IPS-11a (cell line): ENCODE results near the gene P2RX2.

Experiments
- H3K4me3 ChIP-seq: one replicate; pipeline ENCODE4 v1.5.1; 2013; ENCODE audit warnings: low read depth, low read length, control low read depth

The P2RX2 gene

DNA sequence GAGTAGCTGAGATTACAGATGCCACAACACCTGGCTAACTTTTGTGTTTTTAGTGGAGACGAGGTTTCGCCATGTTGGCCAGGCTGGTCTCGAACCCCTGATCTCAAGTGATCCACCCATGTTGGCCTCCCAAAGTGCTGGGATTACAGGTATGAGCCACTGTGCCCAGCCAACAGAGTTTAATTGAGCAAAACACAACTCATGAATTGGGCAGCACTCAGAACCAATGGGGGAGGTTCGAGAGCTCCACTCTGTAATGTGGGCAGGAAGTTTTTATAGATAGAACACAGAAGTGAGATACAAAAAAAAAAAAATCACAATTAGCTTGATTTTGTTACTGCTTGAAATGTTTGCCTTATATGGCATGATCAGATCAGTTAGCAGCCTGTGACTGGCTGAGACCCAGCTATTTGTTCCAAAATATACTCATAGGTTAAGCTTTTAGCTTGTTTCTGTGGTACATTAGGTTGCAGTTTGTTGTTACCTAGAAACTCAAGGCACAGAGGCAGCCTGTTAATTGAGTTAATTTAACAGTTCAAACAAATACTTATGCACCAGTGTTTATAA is 1.4 kb upstream of the P2RX2 start:
- H3K4me3 ChIP-seq, result no peak overlapping the region

DNA sequence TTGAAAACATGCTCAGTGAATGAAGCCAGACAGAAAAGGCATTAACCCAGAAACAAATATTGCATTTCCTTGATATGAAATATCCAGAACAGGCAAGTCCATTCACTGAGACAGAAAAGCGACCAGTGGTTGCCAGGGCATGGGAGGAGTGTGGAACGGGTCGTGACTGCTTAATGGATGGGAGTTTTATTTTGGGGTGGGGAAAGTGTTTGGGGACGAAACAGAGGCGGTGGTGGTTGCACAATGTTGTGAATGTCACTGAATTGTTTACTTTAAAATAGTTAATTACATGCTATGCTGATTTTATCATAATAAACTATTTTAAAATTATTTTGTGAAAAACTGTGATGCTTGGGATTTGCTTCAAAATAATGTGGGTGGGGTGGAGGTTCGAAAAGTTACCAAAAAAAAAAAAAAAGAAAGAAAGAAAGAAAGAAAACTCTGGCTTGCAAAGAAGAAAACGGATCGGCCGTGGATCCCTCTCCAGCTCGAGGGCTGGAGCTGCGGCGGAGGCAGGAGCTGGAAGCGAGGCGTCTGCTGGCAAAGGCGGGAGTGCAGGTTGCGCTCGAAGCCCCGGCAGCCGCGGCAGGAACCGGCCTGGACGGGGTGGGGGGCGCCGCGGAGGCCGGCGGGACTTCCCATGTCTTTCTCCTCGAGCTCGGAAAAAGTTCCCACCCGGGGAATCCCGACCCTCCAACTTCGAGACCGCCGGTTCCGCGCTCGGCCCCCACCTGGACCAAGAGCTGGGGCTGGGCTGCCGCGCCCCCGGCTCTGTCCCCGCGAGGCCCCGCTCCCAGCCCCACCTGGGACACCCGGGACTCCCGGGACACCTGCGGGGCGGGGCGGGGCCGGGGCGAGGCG is 524 bp upstream of the P2RX2 start:
- H3K4me3 ChIP-seq, result peak overlapping the region; percentile 33

DNA sequence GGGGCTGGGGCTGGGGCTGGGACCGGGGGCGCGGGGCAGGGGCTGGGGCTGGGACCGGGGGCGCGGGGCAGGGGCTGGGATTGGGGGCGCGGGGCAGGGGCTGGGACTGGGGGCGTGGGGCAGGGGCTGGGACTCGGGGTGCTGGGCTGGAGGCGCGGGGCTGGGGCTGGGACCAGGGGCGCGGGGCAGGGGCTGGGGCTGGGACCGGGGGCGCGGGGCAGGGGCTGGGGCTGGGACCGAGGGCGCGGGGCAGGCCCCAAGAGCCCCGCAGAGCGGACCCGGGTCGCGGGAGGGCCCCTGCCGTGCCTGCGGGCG is 452 bp downstream of the P2RX2 start:
- H3K4me3 ChIP-seq, result no peak overlapping the region

DNA sequence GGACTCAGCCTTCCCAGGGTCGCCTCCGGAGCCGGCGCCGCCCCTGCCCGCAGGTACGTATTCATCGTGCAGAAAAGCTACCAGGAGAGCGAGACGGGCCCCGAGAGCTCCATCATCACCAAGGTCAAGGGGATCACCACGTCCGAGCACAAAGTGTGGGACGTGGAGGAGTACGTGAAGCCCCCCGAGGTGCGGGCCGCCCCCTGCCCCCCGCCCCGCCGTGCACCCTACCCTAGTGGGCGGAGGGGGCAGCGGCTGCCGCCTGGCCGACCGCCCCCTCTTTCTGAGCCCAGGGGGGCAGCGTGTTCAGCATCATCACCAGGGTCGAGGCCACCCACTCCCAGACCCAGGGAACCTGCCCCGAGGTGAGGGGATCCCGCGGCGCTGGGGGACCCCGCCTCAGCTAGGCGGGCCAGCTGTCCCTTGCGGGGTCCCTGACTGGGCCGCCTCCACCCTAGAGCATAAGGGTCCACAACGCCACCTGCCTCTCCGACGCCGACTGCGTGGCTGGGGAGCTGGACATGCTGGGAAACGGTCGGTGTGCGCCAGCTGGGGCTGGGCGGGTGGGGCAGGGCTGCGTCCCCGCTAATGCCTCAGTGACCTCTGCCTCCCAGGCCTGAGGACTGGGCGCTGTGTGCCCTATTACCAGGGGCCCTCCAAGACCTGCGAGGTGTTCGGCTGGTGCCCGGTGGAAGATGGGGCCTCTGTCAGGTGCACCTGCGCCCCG is 973 bp downstream of the P2RX2 start:
- H3K4me3 ChIP-seq, result no peak overlapping the region

DNA sequence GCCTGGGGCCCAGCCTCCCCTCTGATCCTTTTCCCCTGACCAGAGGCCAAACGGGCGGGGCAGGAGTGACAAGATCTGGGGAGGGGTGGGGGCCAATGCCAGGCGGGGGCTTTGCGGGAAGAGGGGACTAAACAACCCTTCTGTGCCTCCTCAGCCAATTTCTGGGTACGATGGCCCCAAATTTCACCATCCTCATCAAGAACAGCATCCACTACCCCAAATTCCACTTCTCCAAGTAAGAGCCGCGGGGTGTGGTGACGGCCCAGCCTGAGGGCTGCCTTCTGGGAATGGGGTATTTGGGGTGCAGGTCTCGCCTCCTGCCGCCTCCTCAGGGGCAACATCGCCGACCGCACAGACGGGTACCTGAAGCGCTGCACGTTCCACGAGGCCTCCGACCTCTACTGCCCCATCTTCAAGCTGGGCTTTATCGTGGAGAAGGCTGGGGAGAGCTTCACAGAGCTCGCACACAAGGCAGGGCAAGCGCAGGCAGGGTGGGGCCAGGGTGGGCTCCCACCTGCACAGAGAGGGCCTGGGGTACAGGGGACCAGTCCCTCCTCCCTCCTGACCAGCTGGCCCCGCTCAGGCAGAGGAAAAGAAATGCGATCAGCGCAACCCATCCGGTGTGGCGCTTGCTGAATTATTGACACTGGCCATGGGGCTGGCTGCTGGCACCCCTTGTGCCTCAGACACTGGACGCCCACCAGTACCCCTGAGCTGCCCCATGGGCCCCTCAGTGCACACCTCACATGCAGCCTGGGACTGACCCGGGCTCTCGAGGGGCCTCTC is 1.7 kb downstream of the P2RX2 start:
- no peak overlapping the region for H3K4me3 ChIP-seq

DNA sequence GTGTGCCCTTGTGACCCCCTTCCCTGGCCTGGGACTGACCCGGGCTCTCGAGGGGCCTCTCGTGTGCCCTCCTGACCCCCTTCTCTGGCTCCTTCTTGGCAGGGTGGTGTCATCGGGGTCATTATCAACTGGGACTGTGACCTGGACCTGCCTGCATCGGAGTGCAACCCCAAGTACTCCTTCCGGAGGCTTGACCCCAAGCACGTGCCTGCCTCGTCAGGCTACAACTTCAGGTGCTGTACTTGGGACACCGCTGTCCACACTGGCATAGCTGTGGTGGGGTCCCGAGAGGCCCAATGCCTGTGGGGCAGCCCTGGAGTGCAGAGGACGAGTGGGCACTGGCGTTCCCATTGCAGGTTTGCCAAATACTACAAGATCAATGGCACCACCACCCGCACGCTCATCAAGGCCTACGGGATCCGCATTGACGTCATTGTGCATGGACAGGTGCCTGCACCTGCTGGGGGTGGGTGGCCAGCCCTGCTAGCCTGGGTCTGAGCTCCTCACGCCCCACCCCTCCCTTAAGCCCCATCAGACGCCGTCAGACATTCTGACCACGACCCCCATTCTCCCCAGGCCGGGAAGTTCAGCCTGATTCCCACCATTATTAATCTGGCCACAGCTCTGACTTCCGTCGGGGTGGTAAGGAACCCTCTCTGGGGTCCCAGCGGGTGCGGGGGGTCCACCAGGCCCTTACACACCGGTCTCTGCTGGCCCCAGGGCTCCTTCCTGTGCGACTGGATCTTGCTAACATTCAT is 2.5 kb downstream of the P2RX2 start:
- H3K4me3 ChIP-seq, result no peak overlapping the region

DNA sequence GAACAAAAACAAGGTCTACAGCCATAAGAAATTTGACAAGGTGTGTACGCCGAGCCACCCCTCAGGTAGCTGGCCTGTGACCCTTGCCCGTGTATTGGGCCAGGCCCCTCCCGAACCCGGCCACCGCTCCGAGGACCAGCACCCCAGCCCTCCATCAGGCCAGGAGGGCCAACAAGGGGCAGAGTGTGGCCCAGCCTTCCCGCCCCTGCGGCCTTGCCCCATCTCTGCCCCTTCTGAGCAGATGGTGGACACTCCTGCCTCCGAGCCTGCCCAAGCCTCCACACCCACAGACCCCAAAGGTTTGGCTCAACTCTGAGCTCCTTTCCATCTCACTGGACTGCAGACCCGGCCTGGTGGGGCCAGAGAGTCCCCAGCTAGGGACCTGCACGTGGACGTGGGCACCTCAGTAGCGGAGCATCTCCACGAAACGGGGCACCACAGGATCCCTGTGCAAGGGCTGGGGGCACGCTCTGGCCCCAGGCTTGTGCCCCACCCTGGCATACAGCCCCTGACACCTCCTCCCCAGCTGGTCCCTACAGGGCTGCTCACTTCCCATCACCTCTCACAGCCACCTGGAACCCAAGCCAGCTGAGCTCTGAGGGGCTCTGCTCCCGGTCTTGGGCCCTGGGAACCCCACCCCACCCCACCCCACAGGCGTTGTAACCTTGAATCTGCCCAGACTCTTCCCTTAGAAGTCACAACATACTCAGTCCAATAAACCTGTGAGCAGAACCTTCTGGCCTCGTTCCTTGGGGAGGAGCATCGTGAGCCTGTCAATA is 3.3 kb downstream of the P2RX2 start:
- H3K4me3 ChIP-seq, result no peak overlapping the region

DNA sequence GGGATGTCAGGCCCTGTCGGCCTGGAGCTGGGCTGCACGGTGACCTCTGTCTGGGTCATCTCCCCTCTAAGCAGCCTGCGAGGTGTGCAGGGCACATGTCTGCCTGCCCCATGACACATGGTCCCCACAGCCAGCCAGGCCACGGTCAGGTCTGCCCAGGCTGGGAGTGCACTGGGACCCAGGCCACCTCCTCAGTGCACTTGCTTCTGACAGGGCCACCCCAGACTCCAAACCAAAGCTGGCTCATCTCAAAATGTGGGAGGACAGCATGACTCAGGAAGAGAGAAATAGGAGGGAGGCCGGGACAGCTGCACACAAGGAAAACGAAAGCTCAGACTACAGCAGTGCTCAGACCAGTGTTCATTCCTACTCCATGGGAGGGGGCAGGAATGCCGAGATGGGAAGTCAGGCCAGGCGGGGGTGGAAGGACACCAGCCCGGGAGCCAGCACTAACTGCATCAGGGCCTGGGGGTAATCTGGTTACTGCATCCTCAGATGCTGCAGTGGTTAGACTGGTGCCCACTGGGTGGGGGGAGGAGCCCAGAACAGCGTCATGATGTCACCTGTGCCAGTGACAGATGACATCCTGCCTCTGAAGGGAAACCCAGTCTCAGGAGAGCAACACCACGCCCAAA is 4.0 kb downstream of the P2RX2 start:
- H3K4me3 ChIP-seq, result no peak overlapping the region

DNA sequence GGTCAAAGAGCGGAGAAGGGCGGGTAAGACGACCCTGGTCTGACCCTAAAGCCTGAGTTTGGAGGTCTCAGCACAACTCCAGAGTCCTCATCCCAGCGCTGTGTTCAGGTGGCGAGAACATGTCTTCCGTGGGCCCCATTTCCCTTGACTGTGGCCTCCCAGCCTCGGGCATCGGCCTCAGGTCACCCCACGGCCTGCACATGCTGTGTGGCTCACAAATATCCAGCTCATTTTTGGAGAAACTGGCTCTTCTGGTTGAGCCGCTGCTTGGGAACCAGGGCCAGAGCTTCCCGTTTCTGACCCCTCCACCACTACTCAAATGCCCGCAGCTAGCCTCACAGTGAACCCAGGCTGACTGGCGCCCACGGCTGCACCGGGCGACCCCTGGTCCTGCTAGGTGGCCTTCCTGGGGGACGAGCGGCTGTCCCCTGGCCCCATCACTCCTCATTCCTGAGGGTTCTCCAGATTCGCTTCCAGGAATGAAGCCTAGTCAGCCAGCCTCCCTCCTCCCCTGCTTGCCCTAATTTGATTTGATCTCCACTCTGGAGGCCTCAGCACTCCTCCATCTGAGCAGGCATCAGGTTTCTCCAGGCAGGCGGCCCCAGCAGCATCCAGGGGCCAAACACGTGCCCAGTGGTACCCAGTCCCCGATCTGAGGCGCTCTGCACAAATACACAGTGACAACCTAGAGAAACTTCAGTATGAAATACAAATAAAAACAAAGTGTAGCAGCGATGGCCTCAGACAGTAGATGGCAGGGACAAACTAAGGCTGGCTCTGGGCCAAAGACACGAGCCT is 4.7 kb downstream of the P2RX2 start:
- no peak overlapping the region for H3K4me3 ChIP-seq

DNA sequence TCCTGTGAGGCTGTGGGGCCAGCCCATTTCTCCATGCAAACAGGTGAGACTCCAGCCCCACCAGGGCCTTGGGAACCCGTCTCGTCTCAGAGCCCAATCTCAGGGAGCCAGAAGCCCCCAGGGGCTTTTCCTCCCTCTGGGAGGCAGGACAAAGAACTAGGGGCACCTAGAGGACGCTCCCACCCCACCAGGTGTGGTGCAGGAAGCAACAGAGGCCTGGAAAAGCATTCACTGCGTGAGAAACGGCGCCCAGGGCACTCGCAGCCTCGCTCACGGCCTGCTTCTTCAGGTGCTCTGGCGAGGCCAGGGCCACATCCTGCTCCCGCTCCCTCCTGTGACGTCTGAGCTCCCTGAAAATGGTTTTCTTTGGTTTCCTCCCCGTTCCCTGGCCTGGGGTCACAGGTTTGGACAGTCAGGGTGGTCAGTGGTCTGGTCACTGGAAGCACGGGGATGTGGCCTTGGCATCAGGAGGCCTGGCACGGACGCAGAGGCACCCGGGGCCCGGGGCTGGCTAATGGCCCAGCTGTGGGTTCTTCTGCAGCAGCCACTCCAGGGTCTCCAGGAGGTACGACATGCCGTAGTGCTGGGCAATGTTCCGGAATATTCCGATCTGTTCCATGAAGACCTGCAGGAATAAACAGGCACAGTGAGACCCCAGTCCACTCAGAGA is 5.7 kb downstream of the P2RX2 start:
- H3K4me3 ChIP-seq, result no peak overlapping the region

DNA sequence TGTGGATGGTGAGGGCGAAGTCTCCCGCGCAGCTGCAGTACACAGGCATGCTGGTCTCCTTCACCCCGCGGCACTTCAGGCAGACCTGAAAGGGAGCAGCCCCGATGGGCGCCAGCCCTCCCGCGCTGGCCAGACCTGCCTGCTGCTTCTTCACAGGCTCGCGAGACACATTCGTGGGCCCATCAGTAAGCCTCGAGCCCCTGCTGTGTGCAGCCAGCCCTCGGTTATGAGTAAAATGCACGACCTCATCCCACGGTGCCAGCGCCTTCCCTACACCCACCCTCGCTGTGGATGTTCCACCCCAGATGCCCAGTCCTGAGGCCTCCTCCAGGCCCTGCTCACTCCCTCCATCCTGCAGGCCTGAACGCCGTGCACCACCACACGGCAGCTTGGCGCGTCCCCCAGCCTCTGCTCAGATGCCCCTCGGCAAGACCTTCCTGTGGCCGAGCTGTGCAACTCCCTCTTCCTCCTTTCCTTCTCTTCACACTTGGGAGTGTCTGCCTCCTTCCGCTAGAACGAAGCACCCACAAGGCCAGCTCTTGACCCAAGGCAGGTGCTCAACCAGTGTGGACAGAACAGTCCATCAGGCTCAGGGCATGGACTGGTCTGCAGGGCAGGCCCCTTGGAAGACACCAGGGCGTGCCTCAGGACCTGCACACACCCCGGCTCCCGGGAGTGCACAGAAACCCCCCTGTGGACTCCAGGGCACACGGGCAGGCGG is 6.5 kb downstream of the P2RX2 start:
- no peak overlapping the region for H3K4me3 ChIP-seq

DNA sequence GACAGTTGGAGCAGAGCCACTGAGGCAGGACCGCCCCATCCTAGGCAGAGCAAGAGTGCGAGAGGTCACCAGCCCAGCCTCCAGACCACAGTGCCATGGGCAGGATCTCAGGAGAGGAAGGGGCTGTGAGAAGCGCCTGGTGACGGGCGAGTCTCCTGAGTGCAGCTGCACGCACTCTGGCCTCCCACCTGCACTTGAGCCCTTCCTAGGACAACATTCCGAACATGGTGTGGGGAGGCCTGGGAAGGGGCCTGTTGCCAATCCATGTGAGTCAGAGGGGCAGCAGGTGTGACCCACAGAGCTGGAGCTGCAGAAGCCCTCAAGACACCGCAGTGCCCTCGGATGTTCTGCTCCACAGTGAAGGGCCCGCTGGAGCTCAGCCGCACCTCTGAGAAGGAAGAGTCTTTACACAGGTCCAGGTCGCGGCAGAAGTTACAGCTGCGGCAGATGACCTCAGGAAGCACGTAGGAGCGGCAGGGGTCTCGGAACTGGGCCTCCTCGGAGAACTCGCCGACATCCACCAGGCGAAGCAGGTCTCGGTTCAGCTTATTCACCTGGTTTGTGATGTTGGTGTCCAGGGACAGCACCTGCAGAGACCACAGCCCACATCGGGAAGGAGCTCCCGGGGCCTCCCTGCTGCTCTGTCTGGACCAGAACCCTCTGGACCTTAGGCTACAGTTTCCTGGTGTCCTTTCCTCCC is 7.3 kb downstream of the P2RX2 start:
- H3K4me3 ChIP-seq, result no peak overlapping the region

DNA sequence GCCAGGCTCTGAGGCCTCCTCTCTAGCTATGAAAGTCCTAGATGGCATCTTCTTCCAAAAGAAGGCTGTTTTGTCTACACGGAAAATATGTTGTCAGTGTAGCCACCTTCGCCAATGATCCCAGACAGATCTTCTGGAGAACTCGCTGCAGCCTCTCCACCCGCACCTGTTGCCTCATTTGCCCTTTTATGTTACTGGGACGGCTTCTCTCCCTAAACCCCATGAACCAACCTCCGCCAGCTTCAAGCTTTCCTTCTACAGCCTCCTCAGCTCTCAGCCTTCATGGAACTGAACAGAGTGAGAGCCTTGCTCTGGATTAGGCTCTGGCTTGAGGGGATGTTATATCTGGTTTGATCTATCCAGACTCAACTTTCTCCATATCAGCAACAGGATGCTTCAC is 10.8 kb downstream of the P2RX2 start:
- H3K4me3 ChIP-seq, result no peak overlapping the region

DNA sequence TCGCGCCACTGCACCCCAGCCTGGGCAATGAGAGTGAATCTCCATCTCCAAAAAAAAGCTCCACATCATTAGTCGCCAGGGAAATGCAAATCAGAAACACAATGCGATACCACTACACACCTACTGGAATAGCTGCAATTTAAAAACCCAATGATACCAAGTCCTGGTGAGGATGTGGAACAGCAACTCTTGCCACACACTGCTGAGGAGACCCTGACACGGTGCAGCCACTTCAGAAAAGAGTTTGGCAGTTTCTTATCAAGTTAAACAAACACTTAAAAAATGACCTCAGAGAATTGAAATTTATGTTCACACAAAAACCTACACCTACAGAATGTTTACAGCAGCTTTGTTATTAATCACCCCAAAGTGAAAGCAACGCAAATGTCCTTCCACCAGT is 12.1 kb downstream of the P2RX2 start:
- no peak overlapping the region for H3K4me3 ChIP-seq

DNA sequence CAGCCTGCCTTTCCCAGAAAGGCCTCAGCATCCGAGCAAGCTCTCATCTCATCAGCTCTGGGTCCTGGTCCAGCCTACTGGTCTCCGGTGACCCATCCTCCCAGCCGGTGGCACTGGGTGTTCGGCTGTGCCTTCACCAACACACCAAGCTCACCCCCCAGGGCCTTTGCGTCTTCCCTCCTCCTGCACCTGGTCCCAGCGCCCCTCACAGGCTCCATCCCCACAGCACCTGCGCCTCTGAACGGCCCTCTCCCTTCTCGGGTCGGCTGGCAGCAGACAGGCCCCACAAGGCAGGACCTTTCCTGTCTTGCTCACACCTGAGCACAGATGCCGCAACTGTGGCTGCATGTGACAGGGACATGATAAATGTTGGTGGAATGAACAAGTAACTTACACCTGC is 13.1 kb downstream of the P2RX2 start:
- H3K4me3 ChIP-seq, result no peak overlapping the region

DNA sequence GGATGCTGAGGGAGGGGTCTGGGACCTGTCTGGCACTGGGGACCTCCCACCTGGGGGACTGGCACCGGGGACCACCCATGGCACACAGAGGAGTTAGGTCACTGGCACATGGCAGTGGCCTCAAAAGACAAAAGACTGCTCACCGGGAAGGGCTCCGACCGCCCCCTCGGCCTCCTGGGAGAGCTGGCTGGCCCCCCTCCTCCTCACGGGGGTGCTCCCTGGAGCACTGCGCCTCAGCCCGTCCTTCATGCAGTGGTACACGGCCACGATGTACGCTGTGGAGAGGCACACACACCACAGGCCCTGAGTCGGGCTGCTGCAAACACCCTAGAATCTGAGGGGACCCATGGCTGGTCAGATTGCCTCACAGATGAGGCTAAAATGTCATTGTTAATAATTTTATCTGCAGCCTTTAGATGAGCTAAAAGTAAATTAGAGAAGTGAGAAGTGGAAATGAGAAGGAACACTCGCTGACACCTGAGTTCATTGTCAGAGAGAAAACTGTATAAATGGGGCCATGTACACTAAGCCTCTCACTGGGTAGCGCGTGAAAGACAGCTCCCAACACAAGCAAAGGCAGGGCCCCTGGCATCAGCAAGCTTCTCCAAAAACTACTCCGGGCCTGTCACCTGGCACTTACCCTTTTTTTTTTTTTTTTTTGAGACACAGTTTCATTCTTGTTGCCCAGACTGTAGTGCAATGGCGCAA is 14.1 kb downstream of the P2RX2 start:
- no peak overlapping the region for H3K4me3 ChIP-seq
